Brain microvascular endothelial cell (primary cell): ENCODE results near the gene CTNNA3.

Source experiments
- DNase-seq: peaks from one replicate; pipeline ENCODE4 v3.0.0-alpha.2; 2020
- H3K27ac ChIP-seq: fragments of 250-450 bp; sonication (Bioruptor Pico); 2 replicates; pipeline ENCODE4 v1.5.1; 2020; ENCODE audit warnings: mild to moderate bottlenecking, moderate library complexity
- H3K27me3 ChIP-seq: fragments of 250-450 bp; sonication (Bioruptor Pico); replicated peaks from 2 replicates; pipeline ENCODE4 v1.5.1; 2020; ENCODE audit warnings: mild to moderate bottlenecking
- H3K36me3 ChIP-seq: fragments of 250-450 bp; sonication (Bioruptor Pico); replicated peaks from 2 replicates; pipeline ENCODE4 v1.5.1; 2020; ENCODE audit warnings: mild to moderate bottlenecking
- H3K4me3 ChIP-seq: 2 replicates; pipeline ENCODE4 v1.5.1; 2011; ENCODE audit warnings: low read depth, mild to moderate bottlenecking, control low read depth, low read length, moderate library complexity
- in situ Hi-C: cut with HindIII; loops from 2 replicates; pipeline ENCODE4 v1.10.0; 2017; ENCODE audit warnings: low sequenced_read_pairs, low pct_ligation_motif_present
- TF ChIP-seq, protein P1 (sequence below): IDR thresholded peaks from 2 replicates; pipeline ENCODE4 v1.5.1; 2011; ENCODE audit warnings: low read depth, mild to moderate bottlenecking, moderate library complexity, low read length, control low read depth, inconsistent platforms; ENCODE audit errors: missing control alignments

The CTNNA3 gene

DNA sequence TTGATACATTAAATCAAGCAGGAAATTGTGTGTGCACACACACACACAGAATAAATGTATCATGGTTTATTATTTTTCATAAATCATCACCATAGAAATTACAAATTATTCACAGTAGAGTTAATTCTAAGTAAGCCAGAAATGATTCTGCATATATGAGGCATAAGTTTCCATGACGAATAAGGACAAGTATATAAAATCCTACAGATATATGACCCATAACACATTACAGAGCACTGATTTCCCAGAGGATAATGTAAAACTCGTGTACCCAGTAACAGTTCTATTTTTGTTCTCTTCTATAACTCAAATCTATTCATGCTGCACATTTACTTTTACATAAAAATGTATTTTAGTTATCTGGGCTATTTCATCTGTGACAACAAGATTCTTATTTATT, 600.5 kb downstream of the CTNNA3 start:
- no peaks in the 10 kb centered on the region for H3K36me3 ChIP-seq
- no peak overlapping the region for H3K4me3 ChIP-seq
- H3K27me3 ChIP-seq: no peaks in the 10 kb centered on the region
- DNase-seq: no peak
- H3K27ac ChIP-seq: no peak overlapping the region
- in situ Hi-C loops: no loop called here
- TF ChIP-seq, protein P1, sequence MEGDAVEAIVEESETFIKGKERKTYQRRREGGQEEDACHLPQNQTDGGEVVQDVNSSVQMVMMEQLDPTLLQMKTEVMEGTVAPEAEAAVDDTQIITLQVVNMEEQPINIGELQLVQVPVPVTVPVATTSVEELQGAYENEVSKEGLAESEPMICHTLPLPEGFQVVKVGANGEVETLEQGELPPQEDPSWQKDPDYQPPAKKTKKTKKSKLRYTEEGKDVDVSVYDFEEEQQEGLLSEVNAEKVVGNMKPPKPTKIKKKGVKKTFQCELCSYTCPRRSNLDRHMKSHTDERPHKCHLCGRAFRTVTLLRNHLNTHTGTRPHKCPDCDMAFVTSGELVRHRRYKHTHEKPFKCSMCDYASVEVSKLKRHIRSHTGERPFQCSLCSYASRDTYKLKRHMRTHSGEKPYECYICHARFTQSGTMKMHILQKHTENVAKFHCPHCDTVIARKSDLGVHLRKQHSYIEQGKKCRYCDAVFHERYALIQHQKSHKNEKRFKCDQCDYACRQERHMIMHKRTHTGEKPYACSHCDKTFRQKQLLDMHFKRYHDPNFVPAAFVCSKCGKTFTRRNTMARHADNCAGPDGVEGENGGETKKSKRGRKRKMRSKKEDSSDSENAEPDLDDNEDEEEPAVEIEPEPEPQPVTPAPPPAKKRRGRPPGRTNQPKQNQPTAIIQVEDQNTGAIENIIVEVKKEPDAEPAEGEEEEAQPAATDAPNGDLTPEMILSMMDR: no peak

DNA sequence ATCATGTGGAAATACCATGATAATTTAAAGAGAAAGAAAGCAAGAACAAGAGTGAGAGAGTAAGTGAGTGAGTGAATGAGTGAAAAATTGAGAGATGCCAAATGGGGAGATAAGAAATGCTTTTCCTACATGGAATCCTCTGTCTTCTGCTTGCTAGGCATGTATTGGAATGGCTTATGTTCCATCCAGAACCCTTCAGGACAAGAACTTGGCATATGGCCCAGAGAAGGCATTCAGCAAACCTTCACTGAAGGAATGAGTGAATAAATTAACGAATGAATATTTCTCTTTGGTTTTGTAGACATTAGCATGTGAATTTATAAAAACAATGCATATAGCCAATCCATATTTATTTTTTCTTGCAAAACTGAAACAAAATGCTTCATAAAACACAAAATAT, 608.0 kb downstream of the CTNNA3 start:
- Histone ChIP-seq H3K36me3 (no peaks in the 10 kb centered on the region), H3K4me3 (no peak overlapping the region), H3K27ac (no peak overlapping the region), H3K27me3 (no peaks in the 10 kb centered on the region)
- in situ Hi-C loops: no loop called here
- TF ChIP-seq, protein P1: no peak
- no peak for DNase-seq

DNA sequence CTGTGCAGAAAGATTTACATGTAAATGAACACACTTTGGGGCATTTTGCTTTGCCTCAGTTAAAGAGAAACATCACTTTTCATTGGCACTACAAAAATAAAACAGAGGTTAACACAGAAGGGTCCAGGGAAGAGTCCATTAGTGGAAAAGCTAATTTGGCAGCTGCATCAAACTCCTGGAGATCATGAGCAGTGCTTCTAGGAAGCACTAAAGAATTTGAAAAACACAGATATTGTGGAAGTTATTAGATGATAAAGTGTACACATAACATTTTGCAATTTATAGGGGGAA, 608.9 kb downstream of the CTNNA3 start:
- Histone ChIP-seq H3K4me3 (no peak overlapping the region), H3K27me3 (no peaks in the 10 kb centered on the region), H3K36me3 (no peaks in the 10 kb centered on the region), H3K27ac (no peak overlapping the region)
- TF ChIP-seq, protein P1: no peak
- no peak for DNase-seq
- in situ Hi-C loops: no loop called here

DNA sequence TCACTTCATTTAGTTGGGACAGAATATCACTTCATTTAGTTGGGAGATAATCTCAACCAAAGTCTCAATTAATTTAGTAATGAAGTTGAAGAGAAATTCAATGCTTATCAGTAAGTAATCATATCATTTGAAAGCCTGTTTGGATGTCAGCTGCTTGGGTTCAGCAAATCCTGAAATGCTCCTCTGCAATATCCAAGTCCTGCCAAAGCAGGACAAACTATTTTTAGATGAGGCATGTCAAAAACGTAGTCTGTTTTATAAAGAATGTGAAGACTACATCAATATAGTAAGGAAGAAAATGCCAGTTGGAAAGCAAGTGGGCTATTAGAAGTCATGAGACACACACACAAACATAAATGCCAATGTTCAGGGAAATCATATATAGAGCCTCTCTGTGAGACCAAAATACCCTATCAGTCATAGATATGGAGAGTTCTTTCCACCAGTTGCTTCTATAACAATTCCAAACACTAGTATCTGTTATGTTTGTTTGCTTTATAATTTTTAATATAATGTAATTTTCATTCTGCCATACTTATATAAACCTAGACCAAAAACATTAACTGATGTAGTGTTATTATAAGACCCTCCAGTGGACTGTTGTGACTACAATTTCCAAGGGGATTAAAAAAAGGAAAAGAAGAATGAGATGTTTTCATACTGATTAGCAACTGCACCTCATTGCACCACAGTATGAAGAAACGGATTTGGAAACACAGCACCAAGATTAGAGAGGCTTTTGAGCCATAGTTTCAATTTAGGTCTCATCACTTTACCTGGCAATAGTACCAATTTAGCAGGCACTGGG, 609.5 kb downstream of the CTNNA3 start:
- H3K4me3 ChIP-seq: no peak overlapping the region
- DNase-seq: no peak
- no peak overlapping the region for H3K27ac ChIP-seq
- H3K27me3 ChIP-seq: no peaks in the 10 kb centered on the region
- in situ Hi-C loops: no loop called here
- H3K36me3 ChIP-seq: no peaks in the 10 kb centered on the region
- TF ChIP-seq, protein P1: no peak

DNA sequence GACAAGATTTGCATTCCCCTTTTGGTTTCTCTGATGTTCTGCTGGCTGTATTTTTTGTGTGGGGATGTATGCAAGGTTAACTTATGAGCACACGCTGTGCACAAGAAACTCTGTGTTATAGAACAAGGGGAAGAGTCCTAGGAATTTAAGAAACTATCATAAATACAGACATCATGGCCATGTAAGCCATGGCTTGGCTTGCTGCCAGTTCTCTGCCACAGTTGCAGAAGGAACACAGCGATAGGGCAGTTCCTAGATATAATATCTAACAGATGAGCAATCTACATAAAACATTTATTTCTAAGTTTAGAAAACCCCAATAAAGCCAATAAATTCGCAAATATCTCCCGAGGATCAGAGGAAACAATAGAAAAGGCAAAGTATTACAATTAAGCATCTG, 616.9 kb downstream of the CTNNA3 start:
- TF ChIP-seq, protein P1: no peak

DNA sequence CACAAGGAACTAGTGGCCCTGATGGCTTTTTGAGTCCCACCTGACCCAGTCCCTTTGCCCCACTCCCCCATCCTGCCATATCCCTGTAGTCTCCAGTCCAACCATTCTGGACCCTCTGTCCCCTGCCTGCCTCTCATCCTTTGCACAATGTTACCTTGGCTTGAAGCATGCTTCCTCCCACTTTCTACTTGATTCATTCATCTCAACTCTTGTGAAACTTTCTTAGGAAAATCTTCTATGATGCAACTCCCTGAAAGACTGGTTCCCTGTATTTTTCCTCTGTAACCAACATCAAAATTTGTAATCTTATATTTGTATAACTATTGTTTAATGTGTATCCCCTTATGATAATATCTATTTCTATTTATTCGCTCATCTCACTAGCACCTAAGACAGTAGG, 618.6 kb downstream of the CTNNA3 start:
- Histone ChIP-seq H3K4me3 (no peak overlapping the region), H3K27me3 (no peaks in the 10 kb centered on the region), H3K36me3 (no peaks in the 10 kb centered on the region), H3K27ac (no peak overlapping the region)
- in situ Hi-C loops: no loop called here
- no peak for DNase-seq
- TF ChIP-seq, protein P1: no peak

More for the DNA sequence above, 616.9 kb downstream of the CTNNA3 start:
- Histone ChIP-seq H3K27me3 (no peaks in the 10 kb centered on the region), H3K36me3 (no peaks in the 10 kb centered on the region), H3K27ac (no peak overlapping the region), H3K4me3 (no peak overlapping the region)
- peak; percentile 29 for DNase-seq
- in situ Hi-C loops: no loop called here
